ENCODE data around the gene KIF5B. TPM values are rescaled to one million over a fixed set of nuclear protein-coding genes. Genes with fewer than 3 reads are reported as not detected.

KIF5B gene
- total and polyA plus RNA-seq, 9 of the 15 experiments (the other 6 are each of a cell fraction or from before 2014, with no cell fraction given): 24.4 to 94.4 (median 68.9) TPM

GRCh38 chr10:32056136-32057035 lies at the start of gene KIF5B (continued):
- TF ChIP-seq NR0B1 (IDR thresholded peaks at IDR 0.05; ENCODE audit: partially characterized antibody): no peak
- no peak for TF ChIP-seq TAL1 (IDR thresholded peaks at IDR 0.05)
- TF ChIP-seq THRA (IDR thresholded peaks at IDR 0.05): no peak
- TF ChIP-seq PTRF (tag; IDR thresholded peaks at IDR 0.05): no peak
- no peak for TF ChIP-seq E2F8 (IDR thresholded peaks at IDR 0.05; ENCODE audit: low read depth, partially characterized antibody)
- no peak for TF ChIP-seq ZNF561 (CRISPR knock-in tag; conservative IDR thresholded peaks at IDR 0.05)
- no peak for TF ChIP-seq DIDO1 (tag; IDR thresholded peaks at IDR 0.05; ENCODE audit: low read depth)
- peak in 1 of 2 experiments; percentile 23; a peak in 1 of 4 replicates for TF ChIP-seq HDAC1 (IDR thresholded peaks at IDR 0.05)
- no peak for TF ChIP-seq ZBTB5 (IDR thresholded peaks at IDR 0.05)
- no peak for TF ChIP-seq CCAR2 (IDR thresholded peaks at IDR 0.05; ENCODE audit: low read depth, low read length)
- no peak for TF ChIP-seq ATF4 (CRISPR knock-in tag; IDR thresholded peaks at IDR 0.05)
- TF ChIP-seq ETS1 (conservative IDR thresholded peaks at IDR 0.05; ENCODE audit: control insufficient read depth, low read depth, low read length): peak; percentile 48; the same call in 1 of the 2 replicates
- TF ChIP-seq SAP30 (IDR thresholded peaks at IDR 0.05; ENCODE audit: borderline replicate concordance, insufficient read depth, low read depth, low read length, poor library complexity, severe bottlenecking): no peak
- peak; percentile 98 for TF ChIP-seq SUPT5H (IDR thresholded peaks at IDR 0.05)
- TF ChIP-seq NCOA1 (IDR thresholded peaks at IDR 0.05; ENCODE audit: low read depth): no peak
- peak; percentile 83 for TF ChIP-seq EP400 (IDR thresholded peaks at IDR 0.05)
- no peak for TF ChIP-seq HNRNPUL1 (IDR thresholded peaks at IDR 0.05; ENCODE audit: low read length)

Data from K562 (cell line).